GM18951 (cell line): Measurements from ENCODE around the gene RNF144A.

ENCODE experiments used
- POLR2A ChIP-seq: IDR thresholded peaks from 4 replicates; pipeline ENCODE4 v1.6.1; 2011; ENCODE audit warnings: mild to moderate bottlenecking; ENCODE audit not compliant: insufficient read length, insufficient read depth; ENCODE audit errors: extremely low read depth
- in situ Hi-C: fragments of 300-500 bp; cut with MboI; formaldehyde crosslinking; loops from one replicate; pipeline ENCODE4 v1.12.0; 2022; ENCODE audit warnings: low sequenced_read_pairs, mixed read lengths, inconsistent platforms; ENCODE audit not compliant: unreplicated experiment

The RNF144A gene, protein sequence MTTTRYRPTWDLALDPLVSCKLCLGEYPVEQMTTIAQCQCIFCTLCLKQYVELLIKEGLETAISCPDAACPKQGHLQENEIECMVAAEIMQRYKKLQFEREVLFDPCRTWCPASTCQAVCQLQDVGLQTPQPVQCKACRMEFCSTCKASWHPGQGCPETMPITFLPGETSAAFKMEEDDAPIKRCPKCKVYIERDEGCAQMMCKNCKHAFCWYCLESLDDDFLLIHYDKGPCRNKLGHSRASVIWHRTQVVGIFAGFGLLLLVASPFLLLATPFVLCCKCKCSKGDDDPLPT

DNA sequence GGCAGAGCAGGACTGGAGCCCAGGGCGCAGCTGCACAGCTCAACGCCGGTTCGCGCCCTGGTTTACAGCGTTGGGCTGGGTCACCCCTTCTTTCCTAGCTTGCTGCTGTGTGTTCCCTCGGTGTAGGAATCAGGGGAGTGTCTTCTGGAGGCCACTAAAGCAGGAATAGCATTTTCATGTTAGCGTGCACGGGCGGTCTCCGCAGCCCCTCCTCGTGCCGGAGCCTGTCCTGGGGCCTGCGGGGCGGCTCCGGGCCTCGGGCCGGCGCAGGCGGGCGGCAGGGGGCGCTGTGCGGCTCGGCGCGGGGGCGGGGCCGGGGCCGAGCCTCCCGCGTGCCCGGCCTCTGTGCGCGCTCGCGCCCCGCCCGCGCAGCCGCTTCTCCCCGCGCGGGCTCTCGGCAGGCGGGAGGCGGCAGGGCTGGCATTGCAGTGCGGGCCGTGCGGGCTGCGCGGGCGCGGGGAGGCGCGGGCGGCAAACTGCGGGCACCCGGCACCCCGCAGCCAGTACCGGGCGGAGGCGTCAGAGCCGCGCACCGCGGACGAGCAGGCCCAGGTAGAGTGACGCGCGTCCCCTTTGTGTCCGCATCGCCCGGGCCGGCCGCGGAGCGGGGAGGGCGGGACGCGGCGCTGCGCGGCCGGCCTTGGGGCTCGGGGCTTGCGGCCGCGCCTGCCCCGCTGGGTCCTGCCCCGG is at the start of gene RNF144A:
Gene RNF144A, plus strand, starts transcription at position 342 of the 690 bp plus-strand sequence. CDS start 79,515 bp downstream, outside the sequence.
- in situ Hi-C loops, result no loop called here
- TF ChIP-seq POLR2A, result peak; percentile 45

DNA sequence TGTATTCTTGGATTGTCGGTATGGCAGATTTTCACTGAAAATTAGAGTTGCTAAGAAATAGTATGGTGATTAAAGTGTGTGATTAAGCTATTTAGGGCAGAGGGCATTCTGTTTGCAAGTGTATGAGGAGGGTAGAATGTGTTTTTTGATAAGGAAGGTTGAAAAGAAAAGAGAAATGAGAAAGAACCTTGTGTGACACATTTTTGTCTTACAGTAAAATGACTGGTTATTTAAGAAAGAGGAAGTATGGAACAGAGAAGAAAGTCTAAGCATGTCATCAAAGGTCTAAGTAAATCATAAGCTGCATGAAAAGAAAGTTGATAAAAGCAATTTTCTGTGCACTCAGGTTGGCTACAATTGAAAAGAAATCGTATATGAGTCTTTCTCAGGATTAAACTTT is 44.8 kb upstream of the RNF144A start:
- no peak for TF ChIP-seq POLR2A
- in situ Hi-C loops, result no loop called here

DNA sequence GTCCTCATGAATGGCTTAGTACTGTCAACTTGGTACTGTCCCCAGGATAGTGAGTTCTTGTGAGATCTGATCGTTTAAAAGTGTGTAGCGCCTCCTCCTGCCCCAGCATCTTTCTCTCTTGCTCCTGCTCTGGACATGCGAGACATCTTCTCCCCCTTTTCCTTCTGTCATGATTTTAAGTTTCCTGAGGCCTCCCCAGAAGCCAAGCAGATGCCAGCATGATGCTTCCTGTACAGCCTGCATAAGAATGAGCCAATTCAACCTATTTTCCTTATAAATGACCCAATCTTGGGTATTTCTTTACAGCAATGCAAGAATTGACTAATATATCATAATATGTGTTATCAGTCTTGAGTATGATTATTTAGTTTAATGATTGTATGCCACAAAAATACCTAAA is 43.2 kb upstream of the RNF144A start:
- TF ChIP-seq POLR2A, result no peak
- in situ Hi-C loops, result no loop called here

DNA sequence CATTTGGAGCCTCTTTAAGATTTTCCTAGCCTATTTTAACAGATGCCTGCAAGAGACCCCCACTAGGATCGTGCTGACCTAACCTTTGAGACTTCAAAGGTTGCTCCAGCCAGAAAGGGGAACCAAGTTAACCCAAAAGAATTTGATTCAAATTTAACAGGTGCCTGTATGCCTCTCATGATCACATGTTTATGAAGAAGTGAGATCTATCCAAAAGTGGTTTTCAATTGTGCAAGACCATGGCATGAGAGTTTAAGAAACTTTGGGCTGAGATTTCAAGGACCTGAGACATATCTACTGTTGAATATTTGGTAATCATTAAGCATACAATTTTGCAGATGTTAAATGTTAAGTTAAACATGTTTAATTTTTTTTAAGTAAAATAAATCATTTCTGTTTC is 40.9 kb upstream of the RNF144A start:
- TF ChIP-seq POLR2A, result no peak
- in situ Hi-C loops, result no loop called here

DNA sequence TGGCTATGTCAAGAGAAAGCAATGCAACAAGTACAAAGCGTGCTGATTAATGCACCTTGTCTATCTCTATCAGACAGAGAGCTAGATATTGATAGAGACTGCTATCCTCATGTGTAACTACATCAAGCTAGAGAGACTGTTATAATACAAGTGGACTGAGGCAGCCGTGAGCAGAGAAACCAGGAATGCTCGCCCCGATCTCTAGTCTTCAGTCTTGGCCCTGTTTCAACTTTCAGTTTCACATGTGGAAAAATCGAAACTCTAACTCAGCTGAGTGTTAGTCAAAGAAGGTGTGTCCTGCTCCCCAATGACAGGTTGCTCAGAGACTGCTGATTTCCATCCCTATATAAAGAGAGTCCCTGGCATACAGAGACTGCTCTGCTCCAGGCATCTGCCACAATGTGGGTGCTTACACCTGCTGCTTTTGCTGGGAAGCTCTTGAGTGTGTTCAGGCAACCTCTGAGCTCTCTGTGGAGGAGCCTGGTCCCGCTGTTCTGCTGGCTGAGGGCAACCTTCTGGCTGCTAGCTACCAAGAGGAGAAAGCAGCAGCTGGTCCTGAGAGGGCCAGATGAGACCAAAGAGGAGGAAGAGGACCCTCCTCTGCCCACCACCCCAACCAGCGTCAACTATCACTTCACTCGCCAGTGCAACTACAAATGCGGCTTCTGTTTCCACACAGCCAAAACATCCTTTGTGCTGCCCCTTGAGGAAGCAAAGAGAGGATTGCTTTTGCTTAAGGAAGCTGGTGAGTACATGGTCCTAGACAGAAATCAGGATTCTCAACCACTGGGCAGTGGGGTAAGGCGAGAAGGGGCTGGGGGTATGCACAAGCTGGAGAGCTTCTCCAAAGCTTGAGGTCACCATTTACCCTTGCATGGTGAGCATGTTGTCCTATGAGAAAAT is 39.6 kb upstream of the RNF144A start, which contains the start of gene RSAD2:
Gene RSAD2, plus strand, starts transcription at position 376 of the 903 bp plus-strand sequence. Its CDS starts 24 bp downstream, at position 400.
- TF ChIP-seq POLR2A, result no peak
- in situ Hi-C loops, result no loop called here

DNA sequence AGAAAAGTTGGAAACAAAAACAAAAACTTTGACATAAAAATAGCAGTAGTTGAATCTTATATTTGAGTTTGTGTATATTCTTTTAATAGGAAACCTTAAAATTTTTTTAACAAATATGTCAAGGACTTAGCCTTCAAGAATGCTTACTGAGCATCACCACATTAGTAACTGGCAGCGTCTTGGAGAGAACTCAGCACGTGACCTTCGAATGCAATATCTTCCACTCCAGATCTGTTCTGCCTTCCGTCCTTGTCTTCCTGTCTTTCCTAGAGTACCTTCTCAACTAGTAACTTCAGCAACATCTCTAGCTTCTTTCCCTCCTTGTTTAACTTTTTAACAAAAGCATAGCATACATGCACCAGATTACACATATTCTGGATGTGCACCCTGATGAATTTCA is 38.7 kb upstream of the RNF144A start:
- TF ChIP-seq POLR2A, result no peak
- in situ Hi-C loops, result no loop called here

DNA sequence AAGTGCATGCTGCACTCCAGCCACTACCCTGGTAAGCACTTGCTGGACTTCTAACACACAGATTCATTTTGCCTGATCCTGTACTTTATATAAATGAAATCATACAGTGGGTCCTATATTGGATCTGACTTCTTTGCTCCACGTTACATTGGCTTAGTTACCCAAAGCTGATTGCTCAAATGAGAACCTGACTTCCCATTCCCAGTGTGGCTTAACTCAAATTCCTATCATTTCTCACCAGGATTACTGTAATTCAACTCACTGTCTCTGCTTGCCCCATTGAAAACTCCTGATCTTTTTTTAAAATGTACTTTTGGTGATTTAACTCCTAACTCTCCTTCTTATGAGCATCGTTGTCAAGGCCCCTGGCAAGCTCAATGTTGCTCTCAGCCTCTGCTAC is 38.2 kb upstream of the RNF144A start:
- in situ Hi-C loops, result no loop called here

DNA sequence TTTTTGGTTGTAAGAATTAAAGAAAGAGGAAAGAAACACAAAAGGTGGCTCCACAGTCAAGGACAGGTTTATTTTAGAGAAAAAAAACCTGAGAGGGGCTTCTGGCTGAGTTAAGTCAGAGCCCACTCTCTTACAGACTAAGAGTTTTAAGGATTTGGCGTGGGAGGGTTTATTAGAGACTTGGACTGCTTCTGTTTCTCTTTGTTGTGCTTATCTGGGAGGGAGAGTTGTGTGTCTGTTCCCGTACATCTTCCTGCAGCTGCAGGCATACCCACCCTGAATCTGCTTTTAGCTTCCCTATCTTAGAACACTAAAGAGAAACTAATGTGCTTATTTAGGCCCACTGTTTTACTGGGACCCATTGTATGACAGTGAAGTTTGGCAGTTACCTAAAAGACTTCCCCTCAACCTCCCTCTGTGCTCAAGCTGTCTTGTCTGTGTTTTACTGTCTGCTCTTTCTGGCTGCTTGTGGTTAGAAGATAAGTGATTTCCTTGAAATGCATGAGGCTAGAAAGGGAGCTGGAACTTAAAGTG is 36.9 kb upstream of the RNF144A start:
- TF ChIP-seq POLR2A, result no peak
- in situ Hi-C loops, result no loop called here

More for the DNA sequence above, 38.2 kb upstream of the RNF144A start:
- TF ChIP-seq POLR2A, result no peak

DNA sequence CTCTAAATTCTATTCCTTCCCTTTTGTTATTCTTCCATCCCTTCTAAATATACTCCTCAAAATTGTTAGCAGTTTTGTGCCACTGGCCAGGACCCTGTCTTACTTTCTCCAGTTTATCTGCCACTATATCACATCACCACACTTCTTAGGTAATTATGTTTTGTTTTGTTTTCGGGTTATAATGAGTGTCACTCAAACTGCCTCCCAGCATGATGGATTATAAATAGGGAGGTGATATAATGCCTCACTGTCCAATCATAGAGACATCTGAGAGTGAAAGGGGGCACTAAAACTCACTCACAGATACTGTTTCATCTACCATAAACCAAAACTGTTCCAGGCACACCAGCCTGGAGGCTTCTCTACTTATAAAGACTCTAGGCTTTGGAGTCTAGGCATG is 36.2 kb upstream of the RNF144A start:
- TF ChIP-seq POLR2A, result no peak
- in situ Hi-C loops, result no loop called here

DNA sequence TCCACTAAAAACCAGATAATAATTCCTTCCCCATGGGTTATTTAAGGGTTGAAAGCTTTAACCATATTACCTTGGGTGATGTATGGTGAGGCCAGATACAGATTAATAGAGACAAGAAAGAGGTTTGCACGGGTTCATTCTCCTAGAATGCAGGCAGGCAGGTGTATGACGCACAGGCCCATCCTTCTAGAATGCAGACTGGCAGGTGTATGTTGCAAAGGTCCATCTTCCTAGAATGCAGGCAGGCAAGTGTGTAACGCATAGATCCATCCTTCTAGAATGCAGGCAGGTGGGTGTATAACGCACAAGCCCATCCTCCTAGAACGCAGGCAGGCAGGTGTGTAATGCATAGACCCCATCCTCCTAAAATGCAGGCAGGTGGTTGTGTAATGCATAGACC is 35.7 kb upstream of the RNF144A start:
- in situ Hi-C loops, result no loop called here
- no peak for TF ChIP-seq POLR2A

DNA sequence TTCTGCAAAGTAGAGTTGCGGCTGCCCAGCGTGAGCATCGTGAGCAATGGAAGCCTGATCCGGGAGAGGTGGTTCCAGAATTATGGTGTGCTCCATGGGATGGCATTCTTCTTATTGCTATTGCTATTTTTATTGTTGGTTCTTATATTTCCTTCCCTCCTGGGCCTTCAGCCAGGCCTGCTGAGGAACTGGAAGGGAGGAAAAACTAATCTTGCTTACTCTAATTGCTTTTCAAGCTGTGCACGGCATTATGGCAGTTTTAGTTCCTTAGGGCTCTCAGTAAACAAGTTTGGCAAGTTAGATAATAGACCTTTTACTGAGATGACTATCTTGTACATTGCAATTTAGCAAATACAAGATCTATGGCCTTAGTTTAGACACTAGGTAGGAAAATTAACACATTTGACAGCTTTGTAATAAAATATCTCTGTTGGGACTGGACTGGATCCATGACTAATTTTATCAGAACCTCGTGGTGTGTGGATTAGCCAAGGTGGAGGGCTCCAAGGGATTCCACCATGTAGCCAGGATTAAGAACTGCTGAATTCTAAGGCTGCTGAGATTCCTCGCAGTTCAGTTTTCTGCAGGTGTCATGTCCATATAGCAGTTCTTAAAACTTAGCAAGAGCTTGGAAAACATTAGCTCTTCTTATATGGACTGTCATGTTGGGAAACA is 33.6 kb upstream of the RNF144A start:
- TF ChIP-seq POLR2A, result no peak
- in situ Hi-C loops, result no loop called here

DNA sequence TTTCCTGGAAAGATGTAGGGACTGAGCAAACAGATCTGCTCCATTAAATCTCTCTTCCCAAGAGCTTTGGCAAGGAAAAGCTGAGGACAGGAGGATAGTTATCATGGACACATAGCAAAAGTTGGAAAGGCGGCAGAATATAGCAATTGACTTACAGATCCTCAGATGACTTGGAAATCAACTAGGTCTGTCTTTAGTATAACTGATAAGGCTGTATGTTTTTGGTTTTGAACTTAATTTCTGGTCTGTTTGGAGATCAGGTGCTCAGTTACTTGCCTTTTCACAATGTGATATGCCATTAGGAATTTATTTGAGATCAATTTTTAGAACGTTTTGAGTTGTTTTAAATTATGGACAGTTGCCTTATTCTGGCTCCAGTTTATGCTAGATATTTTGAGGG is 31.7 kb upstream of the RNF144A start:
- in situ Hi-C loops, result no loop called here
- no peak for TF ChIP-seq POLR2A
